ENCODE data around the gene MPND.

MPND gene

GRCh38 chr19:4374498-4375163 is 31.3 kb downstream of the MPND start:
- no peak for DNase-seq (ENCODE audit: extremely low spot score, insufficient read length, low read depth)
- FAIRE-seq, result no peak

DNA sequence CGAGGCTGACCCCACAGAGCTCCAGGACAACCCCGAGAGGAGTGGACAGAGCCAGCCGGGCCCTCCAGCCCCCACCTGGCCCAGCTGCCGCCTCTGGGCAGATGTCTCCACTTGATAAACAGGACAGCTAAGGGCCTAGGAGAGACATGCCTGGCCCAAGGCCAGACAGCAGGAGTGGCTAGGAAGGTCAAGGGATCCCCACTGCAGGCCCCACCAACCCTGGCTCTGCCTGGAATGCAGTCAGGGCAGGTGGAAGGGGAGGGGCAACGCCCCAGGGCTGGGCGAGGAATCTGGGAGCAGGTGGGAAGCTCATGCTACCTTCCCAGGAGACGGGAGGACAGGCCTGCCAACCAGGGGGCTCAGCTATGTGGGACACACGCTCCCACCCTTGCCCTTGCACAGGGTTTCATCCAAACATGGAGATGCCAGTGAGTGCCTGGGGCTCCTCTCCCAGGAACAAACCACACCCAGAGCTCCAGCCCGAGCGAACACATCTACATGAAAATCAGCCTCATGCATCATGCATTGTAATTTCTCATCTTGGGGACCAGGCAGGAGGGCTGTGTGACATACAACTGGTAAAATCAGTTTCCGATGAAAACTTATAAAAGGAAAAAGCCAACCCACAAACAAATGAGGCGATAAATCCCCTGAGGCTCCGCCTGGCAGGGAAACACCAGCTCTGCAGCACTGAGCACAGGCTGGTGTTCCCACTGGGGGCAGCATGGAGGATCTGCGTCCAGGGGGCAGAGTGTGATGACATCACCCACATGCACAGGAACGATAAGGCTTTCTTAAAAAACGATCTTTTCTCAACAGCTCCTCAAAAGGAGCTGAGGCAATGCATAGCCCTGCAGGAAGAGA is 32.0 kb downstream of the MPND start:
- FAIRE-seq, result peak; percentile 92

DNA sequence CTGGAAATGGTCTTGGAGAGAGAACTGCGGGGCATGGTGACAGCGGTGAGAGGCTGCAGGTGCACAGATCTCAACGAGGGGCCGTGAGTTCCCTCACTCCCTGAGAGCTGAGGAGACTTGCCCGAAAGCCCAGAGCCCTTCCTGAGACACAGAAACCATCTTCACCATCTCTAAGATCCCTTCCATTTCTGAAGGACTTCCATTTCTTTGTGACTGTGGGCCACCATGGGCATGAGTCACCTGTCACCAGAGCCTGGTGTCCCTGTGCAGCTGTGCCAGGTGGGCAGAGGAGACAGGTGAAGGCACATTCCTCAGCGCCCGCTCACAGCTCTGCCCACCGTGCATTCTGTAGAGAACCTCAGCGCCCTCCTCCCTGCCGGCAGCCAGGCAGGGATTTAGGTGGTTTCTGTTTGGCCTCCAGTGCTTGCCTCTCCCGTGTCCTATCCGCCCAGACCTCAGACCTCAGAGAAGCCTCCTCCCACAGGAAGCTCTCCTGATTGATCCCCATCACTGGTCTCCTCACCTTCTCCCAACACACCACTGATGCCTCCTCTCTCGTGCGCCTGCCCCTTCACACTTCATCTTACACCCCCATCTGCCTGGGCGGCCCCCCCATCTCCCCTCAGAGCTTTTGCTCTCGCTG is 32.8 kb downstream of the MPND start:
- DNase-seq (ENCODE audit: extremely low spot score, insufficient read length, low read depth) (no peak), FAIRE-seq (peak; percentile 21)

More for the DNA sequence above, 32.0 kb downstream of the MPND start:
- no peak for DNase-seq (ENCODE audit: extremely low spot score, insufficient read length, low read depth)

DNA sequence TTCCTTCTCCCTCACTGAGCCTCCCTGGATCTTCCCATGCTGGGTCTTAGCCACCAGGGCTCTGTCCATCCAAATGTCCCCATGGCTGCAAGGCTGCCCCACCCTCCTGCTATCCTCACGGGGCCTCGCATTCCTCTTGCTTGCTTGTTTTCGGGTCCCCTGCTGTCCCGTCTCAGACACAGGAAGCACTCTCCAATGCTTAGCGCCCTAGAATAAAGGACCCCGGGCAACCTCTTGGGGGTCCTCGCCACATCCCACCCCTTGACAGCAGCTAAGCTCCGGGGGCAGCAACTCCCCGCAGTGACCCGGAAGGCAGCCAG is 33.3 kb downstream of the MPND start:
- no peak for DNase-seq (ENCODE audit: extremely low spot score, insufficient read length, low read depth)
- no peak for FAIRE-seq

DNA sequence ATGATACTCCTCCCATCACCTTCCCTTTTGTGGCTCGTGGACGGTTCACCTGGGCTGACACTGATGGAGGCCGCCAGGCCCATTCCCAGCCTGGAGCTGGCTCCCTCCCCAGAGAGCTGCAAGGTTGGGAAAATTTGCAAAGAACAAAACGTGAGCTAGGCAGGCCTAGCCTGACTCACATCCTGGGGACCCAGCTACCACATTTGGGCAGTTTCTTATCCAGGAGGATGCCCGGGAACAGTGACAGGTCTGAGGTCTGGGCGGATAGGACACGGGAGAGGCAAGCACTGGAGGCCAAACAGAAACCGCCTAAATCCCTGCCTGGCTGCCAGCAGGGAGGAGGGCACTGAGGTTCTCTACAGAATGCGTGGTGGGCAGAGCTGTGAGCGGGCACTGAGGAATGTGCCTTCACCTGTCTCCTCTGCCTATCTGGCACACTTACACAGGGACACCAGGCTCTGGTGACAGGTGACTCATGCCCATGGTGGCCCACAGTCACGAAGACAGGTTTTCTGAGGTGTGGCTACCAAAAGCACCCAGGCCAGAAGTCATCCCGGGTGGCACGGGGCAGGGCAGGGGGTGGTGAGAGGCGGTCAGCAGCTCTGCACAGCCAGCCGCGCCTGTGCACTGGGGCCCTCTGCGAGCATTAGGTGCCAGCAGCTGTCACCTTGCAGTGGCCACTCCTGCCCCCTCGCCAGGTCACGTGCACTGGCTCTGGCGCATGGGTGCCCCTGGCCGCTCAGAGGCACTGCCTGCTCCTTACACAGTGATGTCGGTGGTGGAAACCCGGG is 33.8 kb downstream of the MPND start:
- DNase-seq (ENCODE audit: extremely low spot score, insufficient read length, low read depth), result no peak
- FAIRE-seq, result no peak

- DNase-seq (ENCODE audit: extremely low spot score, insufficient read length, low read depth), result no peak
- no peak for FAIRE-seq
Measured at GRCh38 chr19:4378886-4379285, 35.5 kb downstream of the MPND start.

- peak; percentile 81 for FAIRE-seq
- DNase-seq (ENCODE audit: extremely low spot score, insufficient read length, low read depth), result no peak
Measured at GRCh38 chr19:4379383-4380253, 36.3 kb downstream of the MPND start.

GRCh38 chr19:4380254-4380727 is 36.9 kb downstream of the MPND start:
- FAIRE-seq, result no peak
- DNase-seq (ENCODE audit: extremely low spot score, insufficient read length, low read depth), result no peak

- FAIRE-seq (no peak), DNase-seq (ENCODE audit: extremely low spot score, insufficient read length, low read depth) (no peak)
Measured at GRCh38 chr19:4385291-4386040, 42.1 kb downstream of the MPND start.

- no peak for DNase-seq (ENCODE audit: extremely low spot score, insufficient read length, low read depth)
- FAIRE-seq, result no peak
Measured at GRCh38 chr19:4386041-4386782, 42.9 kb downstream of the MPND start.

DNA sequence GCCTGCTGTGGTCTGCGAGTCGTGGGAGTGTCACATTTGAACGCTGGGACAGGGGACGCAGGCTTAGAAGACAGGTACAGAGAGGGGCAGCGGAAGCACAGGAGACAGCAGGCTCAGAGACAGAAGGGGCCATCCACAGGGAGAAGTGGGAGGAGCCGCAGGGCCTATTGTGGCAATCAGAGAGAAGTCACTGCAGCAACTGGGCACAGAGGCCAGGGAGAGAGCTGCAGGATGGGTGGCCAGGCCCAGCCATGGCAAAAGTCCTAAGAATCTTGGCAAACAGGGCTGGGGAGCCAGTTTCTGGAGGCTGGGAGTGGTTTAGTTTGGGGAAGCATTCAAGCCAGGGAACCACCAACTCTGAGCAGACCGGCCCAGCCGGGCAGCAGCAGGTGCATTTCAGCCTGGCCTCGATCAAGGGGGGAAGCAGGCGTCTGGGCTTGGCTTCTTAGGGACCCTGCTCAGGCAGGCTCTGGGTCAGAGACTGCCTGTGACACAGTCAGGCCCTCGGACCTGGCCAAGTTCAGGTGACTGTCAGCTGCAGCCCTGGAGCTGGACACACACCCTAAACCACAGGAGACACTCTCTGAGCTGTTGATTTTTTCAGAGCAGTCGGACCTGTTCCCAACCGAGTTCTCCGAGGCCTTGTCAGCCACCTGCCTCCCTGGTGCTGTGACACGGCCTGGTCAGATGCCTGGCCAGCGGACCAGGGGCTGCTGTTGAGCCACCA is 45.1 kb downstream of the MPND start:
- FAIRE-seq, result no peak
- DNase-seq (ENCODE audit: extremely low spot score, insufficient read length, low read depth), result no peak

- no peak for FAIRE-seq
- no peak for DNase-seq (ENCODE audit: extremely low spot score, insufficient read length, low read depth)
Measured at GRCh38 chr19:4389064-4389375, 45.7 kb downstream of the MPND start.

DNA sequence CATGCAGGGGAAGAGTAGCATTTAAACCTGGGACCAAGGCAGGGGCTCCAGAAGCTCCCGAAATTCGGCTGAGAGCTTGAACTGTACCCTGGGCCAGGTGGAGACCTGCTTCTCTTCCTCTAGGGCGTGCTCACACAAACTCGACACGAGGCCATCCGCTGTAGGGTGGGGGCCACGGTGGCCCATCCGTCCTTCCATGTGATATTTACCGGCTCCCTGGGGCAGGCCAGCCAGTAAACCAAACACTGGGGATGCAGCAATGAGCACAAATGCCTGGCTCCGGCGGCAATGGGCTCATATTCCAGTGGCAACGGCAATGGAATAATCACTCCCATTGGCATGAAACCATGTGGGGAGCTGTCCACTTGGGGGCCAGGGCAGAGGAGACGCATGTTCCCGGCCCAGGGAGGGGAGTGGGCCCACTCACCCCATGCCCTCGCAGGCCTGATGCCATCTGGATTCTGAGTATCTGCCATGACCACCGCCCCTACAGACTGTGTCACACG is 46.2 kb downstream of the MPND start:
- FAIRE-seq, result no peak
- DNase-seq (ENCODE audit: extremely low spot score, insufficient read length, low read depth), result no peak

GRCh38 chr19:4390017-4390566 is 46.7 kb downstream of the MPND start:
- DNase-seq (ENCODE audit: extremely low spot score, insufficient read length, low read depth) (no peak), FAIRE-seq (no peak)

GRCh38 chr19:4390567-4391305 is 47.4 kb downstream of the MPND start:
- FAIRE-seq (no peak), DNase-seq (ENCODE audit: extremely low spot score, insufficient read length, low read depth) (no peak)

DNA sequence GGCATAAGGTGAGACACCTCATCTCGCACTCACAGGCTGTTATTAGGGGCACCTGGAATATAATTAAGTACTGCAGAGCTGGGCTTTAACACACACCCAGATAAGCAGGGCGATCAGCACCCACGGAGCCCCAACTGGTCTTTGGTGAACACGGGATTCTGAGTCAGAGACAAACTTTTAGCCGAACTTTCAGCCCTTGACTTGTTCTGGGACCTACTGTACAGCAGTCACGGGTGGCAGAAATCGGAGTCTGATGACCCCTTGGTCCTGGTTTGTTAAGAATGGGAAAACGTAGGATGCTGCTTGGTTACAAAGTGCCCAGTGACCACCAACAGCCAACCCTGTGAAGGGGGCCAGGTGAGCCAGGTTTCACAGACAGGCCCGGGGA is 47.9 kb downstream of the MPND start:
- no peak for FAIRE-seq
- DNase-seq (ENCODE audit: extremely low spot score, insufficient read length, low read depth), result no peak
